Parathyroid adenoma (tissue), 2 donors: ENCODE results near the gene FAAH.

Experiments used
- H2AFZ ChIP-seq: fragments of 300-600 bp; sonication (generic); one replicate; pipeline ENCODE4 v1.7.0; 2017; ENCODE audit warnings: antibody characterized with exemption, mild to moderate bottlenecking
- H3K27ac ChIP-seq: fragments of 300-600 bp; sonication (generic); one replicate; pipeline ENCODE4 v1.7.0; 2017
- H3K27me3 ChIP-seq: fragments of 300-600 bp; sonication (generic); one replicate; pipeline ENCODE4 v1.7.0; 2017; ENCODE audit warnings: low read length; ENCODE audit not compliant: control insufficient read depth, insufficient read depth
- H3K36me3 ChIP-seq: fragments of 300-600 bp; sonication (generic); one replicate; pipeline ENCODE4 v1.7.0; 2017; ENCODE audit warnings: low read length; ENCODE audit not compliant: control insufficient read depth, insufficient read depth
- H3K4me1 ChIP-seq: fragments of 300-600 bp; sonication (generic); one replicate; pipeline ENCODE4 v1.7.0; 2017; ENCODE audit warnings: control low read depth
- H3K4me2 ChIP-seq: fragments of 300-600 bp; sonication (generic); one replicate; pipeline ENCODE4 v1.7.0; 2017; ENCODE audit warnings: low read length
- H3K4me3 ChIP-seq: fragments of 300-600 bp; sonication (generic); one replicate; pipeline ENCODE4 v1.7.0; 2017; ENCODE audit warnings: low read depth, low read length
- H3K79me2 ChIP-seq: fragments of 300-600 bp; sonication (generic); one replicate; pipeline ENCODE4 v1.7.0; 2017; ENCODE audit warnings: control low read depth
- H3K9ac ChIP-seq: fragments of 300-600 bp; sonication (generic); one replicate; pipeline ENCODE4 v1.7.0; 2017; ENCODE audit warnings: mild to moderate bottlenecking
- H3K9me3 ChIP-seq: fragments of 300-600 bp; sonication (generic); one replicate; pipeline ENCODE4 v1.7.0; 2017; ENCODE audit warnings: low read length; ENCODE audit not compliant: control insufficient read depth
- CTCF ChIP-seq: fragments of 300-600 bp; sonication (generic); IDR thresholded peaks from one replicate; pipeline ENCODE4 v1.7.0; 2017; ENCODE audit warnings: antibody characterized with exemption, mild to moderate bottlenecking
- donor health status: primary hyperparathyroidism.

The FAAH gene

GRCh38 chr1:46399307-46399706, 5.2 kb downstream of the FAAH start:
- TF ChIP-seq CTCF: no peak
- peaks cover 4% of the 10 kb centered on the region for H3K79me2 ChIP-seq
- no peaks in the 10 kb centered on the region for H3K36me3 ChIP-seq
- no peak overlapping the region for H3K9ac ChIP-seq
- H3K4me3 ChIP-seq: no peak overlapping the region
- H3K4me2 ChIP-seq: no peak overlapping the region
- H2AFZ ChIP-seq: no peak overlapping the region
- no peaks in the 10 kb centered on the region for H3K9me3 ChIP-seq
- no peak overlapping the region for H3K27ac ChIP-seq
- H3K27me3 ChIP-seq: no peaks in the 10 kb centered on the region
- H3K4me1 ChIP-seq: peaks cover 3% of the 10 kb centered on the region

- Histone ChIP-seq H3K9ac (no peak overlapping the region), H3K79me2 (peaks cover 4% of the 10 kb centered on the region), H3K4me2 (no peak overlapping the region), H3K4me1 (peaks cover 3% of the 10 kb centered on the region), H2AFZ (no peak overlapping the region), H3K9me3 (no peaks in the 10 kb centered on the region), H3K27ac (no peak overlapping the region), H3K36me3 (no peaks in the 10 kb centered on the region), H3K27me3 (no peaks in the 10 kb centered on the region), H3K4me3 (no peak overlapping the region)
- TF ChIP-seq CTCF: no peak
These were observed 6.3 kb downstream of the FAAH start for GRCh38 chr1:46400421-46400820.

- Histone ChIP-seq H3K4me3 (no peak overlapping the region), H3K27ac (peak overlapping the region; percentile 36)
These were observed 7.2 kb downstream of the FAAH start for GRCh38 chr1:46401154-46401913.

GRCh38 chr1:46401964-46402626, 8.0 kb downstream of the FAAH start:
- H3K36me3 ChIP-seq: no peaks in the 10 kb centered on the region
- no peak overlapping the region for H3K4me3 ChIP-seq
- H3K9me3 ChIP-seq: no peaks in the 10 kb centered on the region
- peaks cover 2% of the 10 kb centered on the region for H3K4me1 ChIP-seq
- peak overlapping the region; percentile 36 for H3K27ac ChIP-seq
- H3K27me3 ChIP-seq: no peaks in the 10 kb centered on the region
- H3K79me2 ChIP-seq: peaks cover 4% of the 10 kb centered on the region
- no peak overlapping the region for H3K9ac ChIP-seq
- peak overlapping the region; percentile 51 for H3K4me2 ChIP-seq
- no peak for TF ChIP-seq CTCF
- H2AFZ ChIP-seq: peak overlapping the region; percentile 50

More at GRCh38 chr1:46401154-46401913, 7.2 kb downstream of the FAAH start:
- H3K9ac ChIP-seq: no peak overlapping the region
- no peak for TF ChIP-seq CTCF
- peak overlapping the region; percentile 50 for H2AFZ ChIP-seq
- H3K36me3 ChIP-seq: no peaks in the 10 kb centered on the region
- peaks cover 4% of the 10 kb centered on the region for H3K79me2 ChIP-seq
- peaks cover 2% of the 10 kb centered on the region for H3K4me1 ChIP-seq
- H3K9me3 ChIP-seq: no peaks in the 10 kb centered on the region
- H3K27me3 ChIP-seq: no peaks in the 10 kb centered on the region
- H3K4me2 ChIP-seq: peak overlapping the region; percentile 51
